Neuronal stem cell (in vitro differentiated cells): ENCODE data around the gene PAOX.
"Not testable (repeated sequence)": the region's sequence is repeated elsewhere in the genome, so short reads cannot be mapped to it uniquely, and the experiment has no call there.

ENCODE experiments used
- DNase-seq: peaks from one replicate; pipeline ENCODE4 v3.0.0-alpha.2; 2013; ENCODE audit warnings: low spot score
- H2AFZ ChIP-seq: one replicate; pipeline ENCODE4 v1.6.1; 2013; ENCODE audit warnings: mild to moderate bottlenecking, low read length, inconsistent platforms
- H2AK5ac ChIP-seq: 2 replicates; pipeline ENCODE4 v1.6.1; 2013; ENCODE audit warnings: low read depth, mild to moderate bottlenecking, inconsistent platforms, low read length, moderate library complexity, mixed read lengths
- H2BK120ac ChIP-seq: 2 replicates; pipeline ENCODE4 v1.6.1; 2013; ENCODE audit warnings: low read depth, mild to moderate bottlenecking, inconsistent platforms, low read length, moderate library complexity, mixed read lengths
- H2BK12ac ChIP-seq: one replicate; pipeline ENCODE4 v1.6.1; 2013; ENCODE audit warnings: low read length, inconsistent platforms
- H2BK15ac ChIP-seq: 2 replicates; pipeline ENCODE4 v1.6.1; 2013; ENCODE audit warnings: mild to moderate bottlenecking, low read length, inconsistent platforms, mixed read lengths
- H2BK5ac ChIP-seq: one replicate; pipeline ENCODE4 v1.6.1; 2013; ENCODE audit warnings: inconsistent platforms, mild to moderate bottlenecking, low read length, moderate library complexity
- H3K14ac ChIP-seq: one replicate; pipeline ENCODE4 v1.6.1; 2013; ENCODE audit warnings: low read length, inconsistent platforms
- H3K18ac ChIP-seq: 2 replicates; pipeline ENCODE4 v1.6.1; 2013; ENCODE audit warnings: low read length, inconsistent platforms
- H3K23ac ChIP-seq: 2 replicates; pipeline ENCODE4 v1.6.1; 2013; ENCODE audit warnings: low read depth, mild to moderate bottlenecking, mixed read lengths, low read length, inconsistent platforms; ENCODE audit not compliant: poor library complexity
- H3K27ac ChIP-seq: replicated peaks from 3 replicates; pipeline ENCODE4 v1.5.1; 2013; ENCODE audit warnings: low read length, inconsistent platforms
- H3K27me3 ChIP-seq, 3 experiments: 2 replicates each; pipeline ENCODE4 v1.6.1; 2013; ENCODE audit warnings: low read length in 3 of 3, mild to moderate bottlenecking in 2 of 3, inconsistent platforms in 1 of 3, low read depth in 1 of 3, mixed read lengths in 1 of 3, moderate library complexity in 1 of 3; ENCODE audit not compliant: control insufficient read depth in 3 of 3, insufficient read depth in 3 of 3
- H3K36me3 ChIP-seq, 2 donors: replicated peaks in 1 of 2; 2 replicates each; pipeline ENCODE4 v1.6.1; 2013; ENCODE audit warnings: low read length in 2 of 2; ENCODE audit not compliant: control insufficient read depth in 2 of 2, insufficient read depth in 2 of 2
- H3K4ac ChIP-seq: 2 replicates; pipeline ENCODE4 v1.6.1; 2013; ENCODE audit warnings: inconsistent platforms, mild to moderate bottlenecking, low read length, moderate library complexity
- H3K4me1 ChIP-seq, 2 donors: 1 replicate in 1 of 2; 2 replicates in 1 of 2; pipeline ENCODE4 v1.6.1; 2013; ENCODE audit warnings: low read length in 2 of 2, low read depth in 1 of 2; ENCODE audit not compliant: control insufficient read depth in 2 of 2, insufficient read depth in 1 of 2
- H3K4me2 ChIP-seq: one replicate; pipeline ENCODE4 v1.6.1; 2013; ENCODE audit warnings: mild to moderate bottlenecking, low read length, inconsistent platforms; ENCODE audit not compliant: insufficient read depth, poor library complexity, severe bottlenecking
- H3K4me3 ChIP-seq, 2 donors: 2 replicates each; pipeline ENCODE4 v1.5.1; 2013; ENCODE audit warnings: low read length in 2 of 2, mild to moderate bottlenecking in 2 of 2, inconsistent platforms in 1 of 2, moderate library complexity in 1 of 2
- H3K79me1 ChIP-seq: one replicate; pipeline ENCODE4 v1.6.1; 2013; ENCODE audit warnings: low read depth, mild to moderate bottlenecking, inconsistent platforms, low read length, moderate library complexity
- H3K9ac ChIP-seq: one replicate; pipeline ENCODE4 v1.6.1; 2013; ENCODE audit warnings: mild to moderate bottlenecking, low read depth, low read length, inconsistent platforms; ENCODE audit not compliant: poor library complexity
- H3K9me3 ChIP-seq, 2 donors: replicated peaks in 1 of 2; 2 replicates each; pipeline versions ENCODE3 to v1.6.1; 2013; ENCODE audit warnings: low read length in 2 of 2, mild to moderate bottlenecking in 2 of 2, inconsistent platforms in 1 of 2, low read depth in 1 of 2, mixed read lengths in 1 of 2, moderate library complexity in 1 of 2; ENCODE audit not compliant: control insufficient read depth in 2 of 2, insufficient read depth in 1 of 2
- H4K8ac ChIP-seq: one replicate; pipeline ENCODE4 v1.6.1; 2013; ENCODE audit warnings: low read depth, mild to moderate bottlenecking, inconsistent platforms, low read length, moderate library complexity
- H4K91ac ChIP-seq: one replicate; pipeline ENCODE4 v1.6.1; 2013; ENCODE audit warnings: low read length, low read depth, mild to moderate bottlenecking, inconsistent platforms; ENCODE audit not compliant: poor library complexity
- WGBS, 2 donors: extraction: QIAGEN DNeasy Blood & Tissue Kit; methylation state at CpG; one replicate each; pipeline ENCODE4 v1.1.7; 2013; ENCODE audit warnings: missing lambda C conversion rate in 2 of 2, mixed read lengths in 1 of 2; ENCODE audit not compliant: insufficient read length in 2 of 2, insufficient replicate concordance in 1 of 2; ENCODE audit errors: extremely low coverage in 2 of 2; 5-methylcytosine and 5-hydroxymethylcytosine counted together

PAOX gene

DNA sequence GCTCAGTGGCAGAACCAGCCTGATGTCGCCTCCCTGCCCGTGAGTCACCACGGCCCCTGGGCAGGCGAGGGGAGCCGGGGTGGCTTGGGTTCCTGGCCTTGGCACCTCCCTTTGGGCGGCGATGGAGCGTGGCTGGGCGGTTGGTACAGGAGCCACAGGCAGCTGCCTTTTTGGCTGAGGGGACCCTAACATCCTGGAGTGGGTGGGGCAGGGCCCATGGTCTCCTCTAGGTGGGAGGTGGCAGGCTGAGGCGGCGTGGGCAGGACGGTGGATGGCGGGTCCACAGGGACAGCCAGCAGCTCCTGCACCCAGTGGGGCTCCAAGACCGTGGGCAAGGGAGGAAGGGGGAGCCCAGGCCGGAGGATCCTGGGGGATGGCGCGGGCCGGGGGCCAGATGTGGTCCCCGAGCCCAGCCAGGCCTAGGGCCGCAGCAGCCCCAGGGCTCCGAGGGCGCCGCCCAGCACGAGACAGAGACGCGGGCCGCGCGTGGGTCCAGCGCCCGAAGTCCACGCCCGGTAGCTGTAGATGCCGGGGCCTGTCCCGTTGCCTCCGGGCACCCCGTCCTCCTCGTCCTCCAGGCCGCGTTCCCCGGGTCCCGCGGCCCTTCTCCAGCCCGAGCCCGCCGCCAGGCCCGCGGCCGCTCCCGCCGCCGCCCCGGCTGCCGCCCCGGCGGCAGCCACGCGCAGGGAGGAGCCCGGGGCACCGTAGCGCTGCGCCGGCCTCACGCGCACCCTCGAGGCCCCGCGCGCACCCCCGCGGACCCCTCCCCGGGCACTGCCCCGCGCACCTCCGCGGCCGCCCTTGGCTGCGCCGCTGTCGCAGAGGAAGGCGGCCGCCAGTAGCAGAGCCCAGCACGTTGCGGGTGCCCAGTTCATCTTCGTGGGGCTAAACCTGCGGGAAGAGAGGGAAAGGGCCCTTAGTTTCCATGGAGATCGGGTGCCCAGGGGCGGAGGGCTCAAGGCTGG is 44.0 kb downstream of the PAOX start:
- Histone ChIP-seq H3K4me2 (peak overlapping the region; percentile 49), H3K36me3 (peaks cover 15 to 34% of the 10 kb centered on the region in 2 donors), H3K9me3 (no peaks in the 10 kb centered on the region), H2AFZ (no peak overlapping the region), H3K4ac (no peak overlapping the region), H2BK120ac (no peak overlapping the region), H3K23ac (no peak overlapping the region), H2BK12ac (no peak overlapping the region), H3K27ac (no peak overlapping the region), H3K27me3 (peaks cover 0 to 6% (median 0%) of the 10 kb centered on the region in 3 experiments), H3K4me3 (peak overlapping the region in 1 of 2 donors; percentile 50), H3K79me1 (peaks cover 2% of the 10 kb centered on the region), H3K9ac (no peak overlapping the region), H3K14ac (peak overlapping the region; percentile 38), H3K4me1 (no peaks in the 10 kb centered on the region), H3K18ac (peak overlapping the region; percentile 57), H2BK15ac (no peak overlapping the region), H4K91ac (no peak overlapping the region), H2AK5ac (no peak overlapping the region), H2BK5ac (peak overlapping the region; percentile 5), H4K8ac (peak overlapping the region; percentile 43)
- no peak for DNase-seq
- WGBS, 2 donors: no CpG with 5 or more reads among the region's 88 CpGs

DNA sequence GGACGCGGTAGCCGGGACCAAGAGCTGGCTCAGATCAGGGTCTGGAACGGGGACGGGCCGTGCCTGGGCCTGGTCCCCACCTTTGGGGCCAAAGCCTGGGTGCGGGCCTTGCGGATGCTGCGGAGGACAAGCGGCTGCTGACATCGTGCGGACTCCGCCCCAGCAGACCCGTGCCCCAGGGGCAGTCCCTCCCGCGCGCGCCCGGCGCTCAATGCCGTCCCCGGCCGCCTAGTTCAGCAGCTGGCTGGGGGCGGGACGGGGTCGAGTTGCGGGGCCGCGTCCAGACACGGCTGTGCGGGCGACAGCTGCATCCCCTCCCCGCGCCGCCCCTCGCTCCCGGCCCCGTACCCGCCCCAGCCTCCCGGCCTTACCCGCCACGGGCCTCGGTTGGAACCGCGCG is 45.0 kb downstream of the PAOX start:
- H3K23ac ChIP-seq, H2AFZ ChIP-seq, H4K8ac ChIP-seq, H2AK5ac ChIP-seq, H3K4me1 ChIP-seq, H3K79me1 ChIP-seq, H3K14ac ChIP-seq, H3K9ac ChIP-seq, H2BK15ac ChIP-seq, H3K9me3 ChIP-seq, H2BK5ac ChIP-seq, H3K27me3 ChIP-seq, H3K4me3 ChIP-seq, H4K91ac ChIP-seq, H3K18ac ChIP-seq, H3K4ac ChIP-seq, H2BK12ac ChIP-seq, H2BK120ac ChIP-seq, H3K27ac ChIP-seq, DNase-seq: not testable (repeated sequence)
- H3K36me3 ChIP-seq: peaks cover 11 to 24% of the 10 kb centered on the region in 2 donors
- no CpG with 5 or more reads among the region's 46 CpGs for WGBS, 2 donors
- peak overlapping the region; percentile 11 for H3K4me2 ChIP-seq

DNA sequence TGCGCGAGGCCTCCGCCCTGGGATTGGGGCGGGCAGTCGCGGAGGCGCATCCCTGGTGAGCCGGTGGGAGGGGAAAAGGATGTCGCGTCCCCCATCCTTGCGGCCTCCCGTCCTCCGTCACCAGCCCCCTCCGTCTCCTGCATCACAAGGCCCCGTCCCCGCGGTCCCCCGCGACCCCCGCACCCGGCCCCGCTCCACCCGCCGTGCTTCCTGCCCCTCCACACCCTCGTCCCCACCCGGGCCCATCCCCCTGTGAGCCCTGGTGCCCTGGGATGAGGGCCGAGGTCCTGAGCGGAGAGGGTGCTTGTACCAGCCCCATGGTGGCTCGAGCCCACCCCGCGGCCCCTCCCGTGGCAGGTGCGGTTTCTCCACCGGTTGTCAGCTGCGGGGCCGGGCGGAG is 45.5 kb downstream of the PAOX start, which contains the start of gene SPRN:
TSS of gene SPRN (minus strand) at position 25 of the 400 bp plus-strand sequence. CDS start 944 bp downstream, outside the sequence.
- H3K9me3 ChIP-seq, H2AFZ ChIP-seq, H2AK5ac ChIP-seq, H3K27ac ChIP-seq, H3K23ac ChIP-seq, H3K9ac ChIP-seq, DNase-seq, H3K4ac ChIP-seq, H3K27me3 ChIP-seq, H3K4me1 ChIP-seq, H2BK120ac ChIP-seq, H4K91ac ChIP-seq, H3K79me1 ChIP-seq, H3K14ac ChIP-seq, H2BK5ac ChIP-seq, H2BK12ac ChIP-seq, H3K18ac ChIP-seq, H2BK15ac ChIP-seq: not testable (repeated sequence)
- H3K36me3 ChIP-seq: peaks cover 6 to 19% of the 10 kb centered on the region in 2 donors
- peak within 1 kb of the TSS in 1 of 2 donors; percentile 50 for H3K4me3 ChIP-seq
- H4K8ac ChIP-seq: peak within 1 kb of the TSS; percentile 43
- WGBS, 2 donors: no CpG with 5 or more reads among the region's 37 CpGs
- peak within 1 kb of the TSS; percentile 49 for H3K4me2 ChIP-seq

DNA sequence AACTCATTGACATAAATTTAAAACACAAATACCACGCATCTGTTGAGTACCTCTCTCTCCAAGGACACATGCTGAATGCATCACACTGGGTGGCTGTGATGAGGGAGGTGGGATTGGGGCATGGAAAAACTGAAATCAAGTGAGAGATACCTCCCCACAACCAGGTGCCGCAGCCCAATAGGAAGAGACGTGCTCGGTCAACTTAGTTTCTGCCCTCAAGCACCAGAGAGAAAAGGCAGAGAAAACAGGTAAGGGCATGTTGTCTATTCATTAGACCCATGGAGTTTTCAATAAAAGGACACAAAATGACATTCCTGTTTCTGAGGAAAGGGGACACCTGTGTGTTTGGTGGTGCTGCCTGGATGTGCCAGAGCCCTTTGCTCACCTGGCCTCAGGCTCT is 50.5 kb downstream of the PAOX start:
- H2BK15ac ChIP-seq, H3K4me3 ChIP-seq, H2AFZ ChIP-seq, H3K18ac ChIP-seq, H3K23ac ChIP-seq, H3K27ac ChIP-seq, H2AK5ac ChIP-seq, H2BK120ac ChIP-seq, H3K36me3 ChIP-seq, H3K14ac ChIP-seq, H4K8ac ChIP-seq, H3K9me3 ChIP-seq, H3K4me2 ChIP-seq, H3K4me1 ChIP-seq, H4K91ac ChIP-seq, H2BK12ac ChIP-seq, H3K79me1 ChIP-seq, DNase-seq, H3K27me3 ChIP-seq, H2BK5ac ChIP-seq, H3K4ac ChIP-seq, H3K9ac ChIP-seq: not testable (repeated sequence)
- WGBS, 2 donors: no CpG with 5 or more reads among the region's 4 CpGs
